ENCODE data around the gene MBD3L2B.
"Not testable (repeated sequence)": the region's sequence is repeated elsewhere in the genome, so short reads cannot be mapped to it uniquely, and the experiment has no call there.

The MBD3L2B gene

GRCh38 chr19:7021331-7021730 lies at the start of gene MBD3L2B:
Gene MBD3L2B, minus strand, starts transcription at chr19:7021431. Its CDS starts 34 bp downstream, at chr19:7021397.
- not testable (repeated sequence) for DNase-seq

GRCh38 chr19:7069904-7070226 lies 48.6 kb upstream of the MBD3L2B start:
- no peak for DNase-seq

- DNase-seq = peak; percentile 89 to 98 (median 98)
Observed at GRCh38 chr19:7069042-7069903, 48.0 kb upstream of the MBD3L2B start, which contains the start of gene ZNF557. Gene ZNF557, plus strand, starts transcription at chr19:7069703. Its CDS starts 5,372 bp downstream, at chr19:7075075.

GRCh38 chr19:7068599-7068998 lies 47.4 kb upstream of the MBD3L2B start:
- no peak for DNase-seq

- no peak for DNase-seq
Observed at GRCh38 chr19:7067716-7068115, 46.5 kb upstream of the MBD3L2B start.

GRCh38 chr19:7067122-7067521 lies 45.9 kb upstream of the MBD3L2B start:
- not testable (repeated sequence) for DNase-seq

GRCh38 chr19:7063764-7064418 lies 42.7 kb upstream of the MBD3L2B start:
- DNase-seq = no peak

GRCh38 chr19:7063339-7063738 lies 42.1 kb upstream of the MBD3L2B start:
- DNase-seq = peak in 1 of 3 experiments; percentile 22

- DNase-seq = not testable (repeated sequence)
Observed at GRCh38 chr19:7059977-7060376, 38.7 kb upstream of the MBD3L2B start.

GRCh38 chr19:7058576-7058975 lies 37.3 kb upstream of the MBD3L2B start, which contains the start of gene MBD3L3:
Gene MBD3L3, minus strand, starts transcription at chr19:7058676. Its CDS starts 71 bp downstream, at chr19:7058605.
- DNase-seq = not testable (repeated sequence)

- DNase-seq = not testable (repeated sequence)
Observed at GRCh38 chr19:7056371-7056770, 35.1 kb upstream of the MBD3L2B start.

- not testable (repeated sequence) for DNase-seq
Observed at GRCh38 chr19:7055679-7056078, 34.4 kb upstream of the MBD3L2B start.

- DNase-seq = not testable (repeated sequence)
Observed at GRCh38 chr19:7054635-7055368, 33.6 kb upstream of the MBD3L2B start.

GRCh38 chr19:7052896-7053295 lies 31.7 kb upstream of the MBD3L2B start:
- DNase-seq = not testable (repeated sequence)

- not testable (repeated sequence) for DNase-seq
Observed at GRCh38 chr19:7051421-7051820, 30.2 kb upstream of the MBD3L2B start.

- DNase-seq = not testable (repeated sequence)
Observed at GRCh38 chr19:7049021-7049420, 27.8 kb upstream of the MBD3L2B start, which contains the start of gene MBD3L2. Gene MBD3L2, plus strand, starts transcription at chr19:7049321. Its CDS starts 53 bp downstream, at chr19:7049374.

- not testable (repeated sequence) for DNase-seq
Observed at GRCh38 chr19:7041563-7041962, 20.3 kb upstream of the MBD3L2B start.

GRCh38 chr19:7040079-7040478 lies 18.8 kb upstream of the MBD3L2B start, which contains the start of gene MBD3L4:
Gene MBD3L4, minus strand, starts transcription at chr19:7040179. Its CDS starts 35 bp downstream, at chr19:7040144.
- DNase-seq = not testable (repeated sequence)

- not testable (repeated sequence) for DNase-seq
Observed at GRCh38 chr19:7030278-7030677, 9.0 kb upstream of the MBD3L2B start, which contains the start of gene MBD3L5. Gene MBD3L5, plus strand, starts transcription at chr19:7030578. Its CDS starts 34 bp downstream, at chr19:7030612.

GRCh38 chr19:7028790-7029189 lies 7.6 kb upstream of the MBD3L2B start:
- DNase-seq = not testable (repeated sequence)

GRCh38 chr19:7018828-7019227 lies 2.4 kb downstream of the MBD3L2B start:
- no peak for DNase-seq

GRCh38 chr19:7013678-7014077 lies 7.6 kb downstream of the MBD3L2B start:
- no peak for DNase-seq
